ENCODE data around the gene ERH. TPM values are rescaled to one million over a fixed set of nuclear protein-coding genes. Genes with fewer than 3 reads are reported as not detected.

Gene ERH
- total and polyA plus RNA-seq, 7 donors: 65.6 to 168 (median 106) TPM

- no peaks in the 10 kb centered on the region for H3K4me1 ChIP-seq
- intact Hi-C loops (cut with DNase I): no loop called here
- H3K36me3 ChIP-seq: peaks cover 0 to 11% (median 0%) of the 10 kb centered on the region in 4 donors
- WGBS, 2 donors: 83 to 86% methylated on average over 2 of the region's 2 CpGs
- no peaks in the 10 kb centered on the region for H3K27me3 ChIP-seq
- no peak for DNase-seq
- no peak overlapping the region for H3K27ac ChIP-seq
- H3K4me3 ChIP-seq: no peak overlapping the region
- no peaks in the 10 kb centered on the region for H3K9me3 ChIP-seq
- TF ChIP-seq, protein P1, sequence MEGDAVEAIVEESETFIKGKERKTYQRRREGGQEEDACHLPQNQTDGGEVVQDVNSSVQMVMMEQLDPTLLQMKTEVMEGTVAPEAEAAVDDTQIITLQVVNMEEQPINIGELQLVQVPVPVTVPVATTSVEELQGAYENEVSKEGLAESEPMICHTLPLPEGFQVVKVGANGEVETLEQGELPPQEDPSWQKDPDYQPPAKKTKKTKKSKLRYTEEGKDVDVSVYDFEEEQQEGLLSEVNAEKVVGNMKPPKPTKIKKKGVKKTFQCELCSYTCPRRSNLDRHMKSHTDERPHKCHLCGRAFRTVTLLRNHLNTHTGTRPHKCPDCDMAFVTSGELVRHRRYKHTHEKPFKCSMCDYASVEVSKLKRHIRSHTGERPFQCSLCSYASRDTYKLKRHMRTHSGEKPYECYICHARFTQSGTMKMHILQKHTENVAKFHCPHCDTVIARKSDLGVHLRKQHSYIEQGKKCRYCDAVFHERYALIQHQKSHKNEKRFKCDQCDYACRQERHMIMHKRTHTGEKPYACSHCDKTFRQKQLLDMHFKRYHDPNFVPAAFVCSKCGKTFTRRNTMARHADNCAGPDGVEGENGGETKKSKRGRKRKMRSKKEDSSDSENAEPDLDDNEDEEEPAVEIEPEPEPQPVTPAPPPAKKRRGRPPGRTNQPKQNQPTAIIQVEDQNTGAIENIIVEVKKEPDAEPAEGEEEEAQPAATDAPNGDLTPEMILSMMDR (IDR thresholded peaks at IDR 0.05): no peak
- TF ChIP-seq POLR2AphosphoS5 (IDR thresholded peaks at IDR 0.05): no peak
- no peak for TF ChIP-seq POLR2A (IDR thresholded peaks at IDR 0.05)
- TF ChIP-seq EP300 (IDR thresholded peaks at IDR 0.05): no peak
These were observed 34.3 kb upstream of the ERH start for GRCh38 chr14:69432364-69432763.

DNA sequence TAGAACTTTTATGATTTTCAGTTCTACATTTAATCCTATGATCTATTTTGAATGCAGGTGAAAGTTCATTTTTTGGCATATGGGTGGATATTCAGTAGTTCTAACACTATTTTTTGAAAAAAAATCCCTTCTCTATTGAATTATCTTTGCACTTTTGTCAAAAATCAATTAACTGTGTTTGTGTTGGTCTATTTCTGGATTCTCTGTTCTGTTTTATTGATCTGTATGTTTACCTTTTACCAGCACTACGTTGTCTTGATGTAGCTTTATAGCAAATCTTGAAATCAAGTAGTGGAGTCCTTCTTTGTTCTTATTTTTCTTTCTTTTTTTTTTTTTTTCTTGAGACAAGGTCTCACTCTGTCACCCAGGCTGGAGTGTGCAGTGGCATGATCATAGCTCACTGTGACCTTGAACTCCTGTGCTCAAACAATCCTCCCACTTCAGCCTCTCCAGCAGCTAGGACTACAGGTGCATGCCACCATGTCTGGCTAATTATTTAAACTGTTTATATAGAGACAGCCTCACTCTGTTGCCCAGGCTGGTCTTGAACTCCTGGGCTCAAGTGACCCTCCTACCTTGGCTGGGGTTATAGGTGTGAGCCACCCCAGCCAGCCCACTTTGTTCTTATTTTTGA, 32.3 kb upstream of the ERH start:
- no peak overlapping the region for H3K27ac ChIP-seq
- no peak for DNase-seq
- no peak overlapping the region for H3K4me3 ChIP-seq
- TF ChIP-seq EP300 (IDR thresholded peaks at IDR 0.05) (no peak), POLR2A (IDR thresholded peaks at IDR 0.05) (no peak), POLR2AphosphoS5 (IDR thresholded peaks at IDR 0.05) (no peak)
- TF ChIP-seq, protein P1 (IDR thresholded peaks at IDR 0.05): no peak
- peaks cover 0 to 30% (median 0%) of the 10 kb centered on the region in 4 donors for H3K36me3 ChIP-seq
- WGBS, 2 donors: 29 to 74% methylated on average over 1 of the region's 1 CpG
- intact Hi-C loops (cut with DNase I): no loop called here
- H3K27me3 ChIP-seq: no peaks in the 10 kb centered on the region
- H3K4me1 ChIP-seq: no peaks in the 10 kb centered on the region
- no peaks in the 10 kb centered on the region for H3K9me3 ChIP-seq

- Histone ChIP-seq H3K4me3 (no peak overlapping the region), H3K27ac (no peak overlapping the region), H3K9me3 (no peaks in the 10 kb centered on the region), H3K27me3 (no peaks in the 10 kb centered on the region), H3K4me1 (no peaks in the 10 kb centered on the region), H3K36me3 (peaks cover 0 to 38% (median 0%) of the 10 kb centered on the region in 4 donors)
- TF ChIP-seq EP300 (IDR thresholded peaks at IDR 0.05): no peak
- no peak for TF ChIP-seq POLR2AphosphoS5 (IDR thresholded peaks at IDR 0.05)
- TF ChIP-seq, protein P1 (IDR thresholded peaks at IDR 0.05): no peak
- no peak for TF ChIP-seq POLR2A (IDR thresholded peaks at IDR 0.05)
- no peak for DNase-seq
- intact Hi-C loops (cut with DNase I): no loop called here
These were observed 31.5 kb upstream of the ERH start for GRCh38 chr14:69429643-69430042.

GRCh38 chr14:69428289-69428998, 30.3 kb upstream of the ERH start:
- WGBS, 2 donors: 84 to 92% methylated on average over 6 of the region's 6 CpGs
- DNase-seq: no peak
- no peaks in the 10 kb centered on the region for H3K27me3 ChIP-seq
- H3K36me3 ChIP-seq: peaks cover 0 to 47% (median 5%) of the 10 kb centered on the region in 4 donors
- H3K9me3 ChIP-seq: no peaks in the 10 kb centered on the region
- TF ChIP-seq, protein P1 (IDR thresholded peaks at IDR 0.05): no peak
- TF ChIP-seq EP300 (IDR thresholded peaks at IDR 0.05) (no peak), POLR2A (IDR thresholded peaks at IDR 0.05) (no peak), POLR2AphosphoS5 (IDR thresholded peaks at IDR 0.05) (no peak)
- intact Hi-C loops (cut with DNase I): no loop called here
- no peak overlapping the region for H3K27ac ChIP-seq
- no peaks in the 10 kb centered on the region for H3K4me1 ChIP-seq
- H3K4me3 ChIP-seq: no peak overlapping the region
